Dendritic cell treated with granulocyte-macrophage colony-stimulating factor and Interleukin-4, amounts not matched to agents 40 ng/mL and 50 ng/mL, for 4 days (primary cell): Measurements from ENCODE around the gene LINC01488.

Source experiments
- H3K27ac Mint-ChIP-seq: one replicate; pipeline ENCODE4 v1.8.0; 2022; ENCODE audit warnings: mild to moderate bottlenecking, mixed read lengths
- H3K27me3 Mint-ChIP-seq: one replicate; pipeline ENCODE4 v1.8.0; 2022; ENCODE audit warnings: mild to moderate bottlenecking, mixed read lengths
- H3K36me3 Mint-ChIP-seq: one replicate; pipeline ENCODE4 v1.8.0; 2022; ENCODE audit warnings: low read depth, mixed read lengths
- H3K4me1 Mint-ChIP-seq: one replicate; pipeline ENCODE4 v1.8.0; 2022; ENCODE audit warnings: low read depth, mixed read lengths
- H3K4me3 Mint-ChIP-seq: one replicate; pipeline ENCODE4 v1.8.0; 2022; ENCODE audit warnings: mild to moderate bottlenecking, moderate library complexity, mixed read lengths
- H3K9me3 Mint-ChIP-seq: one replicate; pipeline ENCODE4 v1.8.0; 2022; ENCODE audit warnings: mixed read lengths
- intact Hi-C: fragments of 100-400 bp; cut with micrococcal nuclease; formaldehyde crosslinking; loops from one replicate; pipeline ENCODE4 v1.15.0; 2022

Gene LINC01488

GRCh38 chr11:69530278-69531070, 49.0 kb downstream of the LINC01488 start:
- Mint-ChIP-seq H3K36me3 (no peaks in the 10 kb centered on the region), H3K4me3 (peak overlapping the region; percentile 74), H3K4me1 (peaks cover 23% of the 10 kb centered on the region), H3K27me3 (peaks cover 19% of the 10 kb centered on the region), H3K27ac (peak overlapping the region; percentile 82), H3K9me3 (no peaks in the 10 kb centered on the region)
- intact Hi-C loops: loop anchor here (10.0 kb wide), 2 partner anchors 86 to 104 kb away; no protein-coding TSS in a partner anchor

DNA sequence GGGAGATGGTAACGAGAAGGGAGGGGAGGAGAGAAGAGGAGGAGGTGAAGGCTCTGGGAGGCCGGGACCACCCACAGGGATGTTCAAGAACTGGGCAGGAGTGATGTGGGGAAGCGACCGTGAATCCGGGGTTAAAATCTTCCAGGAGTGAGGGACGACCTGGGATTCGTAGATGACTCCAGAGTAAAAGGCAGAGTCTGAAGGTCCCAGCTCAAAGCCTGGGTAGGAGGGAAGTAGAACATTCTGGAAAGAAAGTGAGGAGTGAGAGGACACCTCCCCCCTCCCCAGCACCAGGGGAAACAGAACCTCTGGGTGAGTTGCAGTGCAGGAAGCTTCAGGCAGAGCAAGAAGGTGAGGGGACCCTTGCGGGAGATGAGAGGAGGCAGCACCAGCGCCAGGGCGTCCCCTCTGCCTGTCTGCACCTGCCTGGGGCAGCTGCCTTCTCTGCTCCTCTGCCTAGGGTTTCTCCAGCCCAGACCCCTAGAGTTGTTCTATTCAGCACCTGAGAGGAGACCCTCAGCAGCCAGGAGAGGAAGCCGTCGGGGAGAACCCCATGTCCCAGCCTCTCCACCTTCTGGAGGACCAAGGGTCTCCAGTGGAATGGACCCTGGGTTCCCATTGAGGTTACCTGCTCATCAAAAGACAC, 49.7 kb downstream of the LINC01488 start:
- peak overlapping the region; percentile 82 for H3K27ac Mint-ChIP-seq
- H3K9me3 Mint-ChIP-seq: no peaks in the 10 kb centered on the region

DNA sequence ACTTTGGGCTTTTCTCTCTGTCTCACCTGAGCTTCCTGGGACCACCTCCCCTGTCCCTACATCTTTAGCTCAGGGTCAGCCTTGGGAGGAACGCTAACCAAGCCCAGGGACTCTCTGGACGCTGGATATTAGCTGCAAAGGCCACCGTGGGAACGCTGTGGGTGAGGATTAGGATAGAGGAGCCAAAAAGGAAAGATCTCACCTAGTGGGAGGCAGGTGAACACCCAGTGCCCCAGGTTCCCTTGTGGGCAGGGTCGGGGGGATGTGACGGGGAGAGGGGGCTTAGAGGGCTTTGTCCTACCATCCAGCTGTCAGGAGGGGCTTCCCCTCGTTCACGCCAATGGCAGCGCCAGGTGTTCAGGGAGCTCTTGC, 50.2 kb downstream of the LINC01488 start:
- H3K36me3 Mint-ChIP-seq: no peaks in the 10 kb centered on the region
- intact Hi-C loops: loop anchor here (10.0 kb wide), 2 partner anchors 87 to 103 kb away; no protein-coding TSS in a partner anchor
- peaks cover 23% of the 10 kb centered on the region for H3K4me1 Mint-ChIP-seq
- H3K27me3 Mint-ChIP-seq: peaks cover 17% of the 10 kb centered on the region
- no peak overlapping the region for H3K4me3 Mint-ChIP-seq
- H3K9me3 Mint-ChIP-seq: no peaks in the 10 kb centered on the region
- peak overlapping the region; percentile 82 for H3K27ac Mint-ChIP-seq

More for the DNA sequence above, 49.7 kb downstream of the LINC01488 start:
- no peaks in the 10 kb centered on the region for H3K36me3 Mint-ChIP-seq
- peaks cover 23% of the 10 kb centered on the region for H3K4me1 Mint-ChIP-seq
- peak overlapping the region; percentile 74 for H3K4me3 Mint-ChIP-seq
- intact Hi-C loops: loop anchor here (10.0 kb wide), 2 partner anchors 86 to 104 kb away; no protein-coding TSS in a partner anchor
- H3K27me3 Mint-ChIP-seq: peaks cover 17% of the 10 kb centered on the region

DNA sequence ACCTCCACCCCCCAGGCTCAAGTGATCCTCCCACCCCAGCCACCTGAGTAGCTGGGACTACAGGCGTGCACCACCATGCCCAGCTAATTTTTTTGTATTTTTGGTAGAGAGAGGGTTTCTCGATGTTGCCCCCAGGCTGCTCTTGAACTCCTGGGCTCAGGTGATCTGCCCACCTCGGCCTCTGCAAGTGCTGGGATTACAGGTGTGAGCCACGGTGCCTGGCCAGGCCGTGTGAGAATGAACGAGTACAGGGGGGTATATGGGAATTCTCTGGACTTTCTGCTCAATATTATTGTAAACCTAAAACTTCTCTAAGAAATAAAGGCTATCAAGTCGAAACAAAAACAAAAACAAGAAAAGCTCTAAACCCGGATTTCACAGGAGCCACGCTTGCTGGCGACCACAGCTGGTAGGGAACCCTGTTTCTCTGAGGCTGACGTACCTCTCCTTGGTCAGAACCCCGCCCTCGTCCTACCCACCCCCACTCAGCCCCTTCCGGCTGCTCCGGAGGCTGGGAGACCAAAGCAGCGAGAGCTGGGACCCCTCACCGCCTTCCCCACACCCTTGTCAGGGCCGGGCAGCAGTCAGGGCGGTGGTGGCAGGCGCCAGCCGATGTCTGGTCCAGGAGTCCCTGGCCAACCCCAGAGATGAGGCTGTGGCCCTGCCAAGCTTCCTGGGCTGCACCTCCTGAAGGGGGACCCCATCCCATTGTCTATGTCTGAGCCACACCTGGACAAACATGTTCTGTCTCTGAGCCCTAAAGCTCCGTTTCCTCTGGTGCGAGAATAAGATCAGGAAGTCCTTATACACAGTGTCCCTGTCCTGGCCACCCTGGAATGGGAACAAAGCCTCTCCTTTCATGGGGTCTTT, 52.1 kb downstream of the LINC01488 start:
- Mint-ChIP-seq H3K27me3 (peaks cover 17% of the 10 kb centered on the region), H3K36me3 (no peaks in the 10 kb centered on the region), H3K27ac (no peak overlapping the region), H3K9me3 (no peaks in the 10 kb centered on the region), H3K4me1 (peaks cover 32% of the 10 kb centered on the region), H3K4me3 (no peak overlapping the region)
- intact Hi-C loops: loop anchor here (10.0 kb wide), 2 partner anchors 89 to 101 kb away; no protein-coding TSS in a partner anchor

DNA sequence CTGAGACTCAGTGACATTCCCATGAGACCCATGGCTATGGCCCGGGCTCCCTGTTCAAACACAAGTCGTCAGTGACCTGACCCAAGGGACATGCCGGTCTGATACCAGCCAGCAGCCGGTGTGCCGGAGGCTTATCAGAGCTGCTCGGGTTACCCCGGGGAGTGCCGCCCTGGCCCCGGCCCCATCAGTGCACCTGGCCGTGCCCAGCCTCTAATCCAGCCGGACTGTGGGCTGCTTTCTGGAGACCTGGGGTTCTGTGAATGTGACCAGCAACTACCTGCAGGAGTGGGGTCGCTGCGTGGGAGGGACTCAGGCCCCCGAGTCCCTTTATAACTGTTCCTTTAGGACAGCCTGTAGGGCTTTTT, 52.7 kb downstream of the LINC01488 start:
- H3K4me1 Mint-ChIP-seq: peaks cover 38% of the 10 kb centered on the region
- intact Hi-C loops: loop anchor here (10.0 kb wide), 2 partner anchors 89 to 101 kb away; no protein-coding TSS in a partner anchor
- H3K27ac Mint-ChIP-seq: no peak overlapping the region
- no peak overlapping the region for H3K4me3 Mint-ChIP-seq
- H3K36me3 Mint-ChIP-seq: no peaks in the 10 kb centered on the region
- peaks cover 17% of the 10 kb centered on the region for H3K27me3 Mint-ChIP-seq
- H3K9me3 Mint-ChIP-seq: no peaks in the 10 kb centered on the region

DNA sequence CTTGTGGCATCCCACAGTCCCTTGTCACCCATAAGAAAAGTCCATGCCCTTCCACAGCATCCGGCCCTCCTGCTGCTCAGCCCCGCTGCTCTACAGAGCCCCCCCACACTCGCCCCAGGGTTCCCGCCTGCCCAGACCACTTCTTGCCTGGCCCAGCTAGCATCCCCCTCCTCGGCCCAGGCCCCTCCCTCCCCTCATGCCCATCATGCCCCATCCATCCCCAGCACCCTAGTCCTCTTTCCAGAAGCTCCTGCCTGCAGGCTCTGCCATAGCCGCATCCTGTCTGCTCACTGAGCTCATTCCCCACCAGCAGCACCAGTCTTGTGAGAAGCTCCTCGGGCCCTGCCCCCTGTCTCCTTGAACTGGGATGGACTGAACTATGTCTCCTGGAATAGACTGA, 54.4 kb downstream of the LINC01488 start:
- intact Hi-C loops: loop anchor here (10.0 kb wide), 2 partner anchors 91 to 99 kb away; no protein-coding TSS in a partner anchor
- peaks cover 7% of the 10 kb centered on the region for H3K27me3 Mint-ChIP-seq
- peak overlapping the region; percentile 11 for H3K27ac Mint-ChIP-seq
- H3K4me3 Mint-ChIP-seq: no peak overlapping the region
- no peaks in the 10 kb centered on the region for H3K36me3 Mint-ChIP-seq
- H3K4me1 Mint-ChIP-seq: peaks cover 38% of the 10 kb centered on the region
- H3K9me3 Mint-ChIP-seq: no peaks in the 10 kb centered on the region

DNA sequence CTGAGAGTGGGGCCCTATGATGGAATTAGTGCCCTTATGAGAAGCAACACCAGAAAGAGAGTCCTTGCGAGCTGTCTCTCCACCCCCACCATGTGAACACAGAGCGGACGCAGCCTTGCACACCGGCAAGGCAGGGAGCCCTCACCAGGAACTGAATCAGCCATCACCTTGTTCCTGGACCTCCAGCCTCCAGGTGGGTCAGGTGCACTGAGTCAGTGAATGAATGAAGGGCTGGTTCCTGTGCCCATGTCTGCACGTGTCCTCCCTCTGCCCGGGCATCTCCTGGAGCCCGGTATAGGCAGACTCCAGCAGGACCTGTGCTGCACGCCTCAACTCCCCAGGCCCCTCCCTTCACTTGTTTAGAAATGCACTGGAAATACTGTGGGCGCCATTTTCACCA, 54.9 kb downstream of the LINC01488 start:
- H3K27ac Mint-ChIP-seq: peak overlapping the region; percentile 11
- intact Hi-C loops: loop anchor here (10.0 kb wide), 2 partner anchors 92 to 98 kb away; no protein-coding TSS in a partner anchor
- peaks cover 38% of the 10 kb centered on the region for H3K4me1 Mint-ChIP-seq
- H3K27me3 Mint-ChIP-seq: peaks cover 3% of the 10 kb centered on the region
- no peak overlapping the region for H3K4me3 Mint-ChIP-seq
- H3K36me3 Mint-ChIP-seq: no peaks in the 10 kb centered on the region
- no peaks in the 10 kb centered on the region for H3K9me3 Mint-ChIP-seq

GRCh38 chr11:69537126-69537525, 55.7 kb downstream of the LINC01488 start:
- peaks cover 2% of the 10 kb centered on the region for H3K27me3 Mint-ChIP-seq
- no peaks in the 10 kb centered on the region for H3K36me3 Mint-ChIP-seq
- intact Hi-C loops: loop anchor here (10.0 kb wide), 2 partner anchors 92 to 98 kb away; no protein-coding TSS in a partner anchor

GRCh38 chr11:69537855-69538640, 56.6 kb downstream of the LINC01488 start:
- Mint-ChIP-seq H3K4me1 (peaks cover 45% of the 10 kb centered on the region), H3K4me3 (no peak overlapping the region), H3K9me3 (no peaks in the 10 kb centered on the region), H3K27me3 (peaks cover 7% of the 10 kb centered on the region), H3K27ac (peak overlapping the region; percentile 93), H3K36me3 (no peaks in the 10 kb centered on the region)
- intact Hi-C loops: loop anchor here (10.0 kb wide), 2 partner anchors 93 to 97 kb away; no protein-coding TSS in a partner anchor

More at GRCh38 chr11:69537126-69537525, 55.7 kb downstream of the LINC01488 start:
- H3K4me1 Mint-ChIP-seq: peaks cover 40% of the 10 kb centered on the region
- no peak overlapping the region for H3K27ac Mint-ChIP-seq
- H3K9me3 Mint-ChIP-seq: no peaks in the 10 kb centered on the region
- H3K4me3 Mint-ChIP-seq: no peak overlapping the region

DNA sequence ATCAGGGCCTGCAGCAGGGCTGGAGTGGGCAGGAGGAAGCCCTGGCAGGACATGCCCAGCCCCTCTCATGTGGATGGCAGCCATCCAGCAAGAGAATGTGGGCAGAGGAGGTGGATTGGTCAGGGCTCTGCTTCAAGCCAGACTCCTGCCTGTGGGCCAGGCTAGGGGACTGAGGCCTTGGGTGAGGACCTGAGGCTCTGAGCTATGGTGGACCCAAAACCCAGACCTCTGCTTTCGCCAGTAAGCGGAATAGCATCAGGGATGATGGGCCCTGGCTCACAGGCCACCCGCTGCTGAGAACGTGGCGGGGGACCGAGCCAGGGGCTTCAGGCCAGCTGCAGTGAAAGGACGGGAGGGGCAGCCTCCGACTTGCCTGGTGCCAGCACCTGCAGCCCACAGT, 57.4 kb downstream of the LINC01488 start:
- no peaks in the 10 kb centered on the region for H3K9me3 Mint-ChIP-seq
- intact Hi-C loops: loop anchor here (10.0 kb wide), 2 partner anchors 94 to 96 kb away; no protein-coding TSS in a partner anchor
- peak overlapping the region; percentile 93 for H3K27ac Mint-ChIP-seq
- H3K4me3 Mint-ChIP-seq: no peak overlapping the region
- peaks cover 7% of the 10 kb centered on the region for H3K27me3 Mint-ChIP-seq
- H3K4me1 Mint-ChIP-seq: peaks cover 45% of the 10 kb centered on the region
- no peaks in the 10 kb centered on the region for H3K36me3 Mint-ChIP-seq

DNA sequence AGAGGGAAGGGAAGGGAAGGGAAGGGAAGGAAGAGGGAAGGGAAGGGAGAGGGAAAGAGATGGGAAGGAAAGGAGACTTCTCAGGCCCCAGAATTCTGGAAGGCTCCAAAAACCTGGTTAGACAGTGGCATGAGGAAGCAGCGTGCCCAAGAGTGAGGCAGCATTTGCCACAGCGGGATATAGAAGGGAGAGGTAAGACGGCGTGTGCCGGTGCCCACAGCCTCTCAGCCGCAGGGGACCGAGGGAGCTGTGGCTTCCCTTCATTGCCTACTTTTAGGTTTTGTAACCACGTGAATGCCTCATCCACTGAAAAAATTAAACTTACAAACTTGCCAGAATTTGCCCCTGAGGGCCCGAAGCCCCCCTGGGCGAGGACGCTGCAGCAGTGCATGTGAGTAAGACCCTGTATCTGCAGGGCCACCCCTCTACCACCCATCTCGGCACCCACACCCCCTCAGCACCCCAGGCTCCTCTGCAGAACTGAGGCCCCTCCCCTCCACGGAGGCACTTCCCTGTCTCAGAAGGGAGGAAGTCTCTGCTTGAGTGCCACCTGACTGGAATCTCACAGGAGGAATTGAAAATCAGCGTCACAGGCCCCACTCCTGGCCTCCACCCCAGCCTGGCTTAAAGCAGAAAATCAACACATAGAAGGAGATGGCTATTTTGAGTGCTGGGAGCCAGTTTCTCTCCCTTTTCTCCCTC, 58.1 kb downstream of the LINC01488 start:
- H3K27ac Mint-ChIP-seq: peak overlapping the region; percentile 93

More for the DNA sequence above, 58.1 kb downstream of the LINC01488 start:
- Mint-ChIP-seq H3K36me3 (no peaks in the 10 kb centered on the region), H3K27me3 (peaks cover 11% of the 10 kb centered on the region), H3K4me3 (peak overlapping the region; percentile 2), H3K4me1 (peaks cover 45% of the 10 kb centered on the region), H3K9me3 (no peaks in the 10 kb centered on the region)
- intact Hi-C loops: loop anchor here (1.0 to 10.0 kb wide), 3 partner anchors 95 to 242 kb away; no protein-coding TSS in a partner anchor
